ENCODE measurements around the gene CCDC24.

Gene CCDC24

GRCh38 chr1:43981135-43981491 lies 10.3 kb upstream of the CCDC24 start:
- DNase-seq, result no peak

DNA sequence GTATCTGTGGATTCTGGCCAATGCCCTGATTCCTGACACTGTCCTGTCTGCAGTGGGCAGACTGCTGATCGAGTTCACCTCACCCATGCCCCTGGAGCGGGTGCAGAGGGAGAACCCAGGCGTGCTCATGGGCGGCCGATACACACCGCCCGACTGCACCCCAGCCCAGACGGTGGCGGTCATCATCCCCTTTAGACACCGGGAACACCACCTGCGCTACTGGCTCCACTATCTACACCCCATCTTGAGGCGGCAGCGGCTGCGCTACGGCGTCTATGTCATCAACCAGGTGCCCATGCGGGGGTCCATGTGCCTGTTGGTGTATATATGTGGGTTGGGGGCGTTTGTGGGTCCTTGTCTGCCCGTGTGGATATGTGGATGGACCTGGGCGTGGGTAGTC lies 9.8 kb upstream of the CCDC24 start:
- no peak for DNase-seq

DNA sequence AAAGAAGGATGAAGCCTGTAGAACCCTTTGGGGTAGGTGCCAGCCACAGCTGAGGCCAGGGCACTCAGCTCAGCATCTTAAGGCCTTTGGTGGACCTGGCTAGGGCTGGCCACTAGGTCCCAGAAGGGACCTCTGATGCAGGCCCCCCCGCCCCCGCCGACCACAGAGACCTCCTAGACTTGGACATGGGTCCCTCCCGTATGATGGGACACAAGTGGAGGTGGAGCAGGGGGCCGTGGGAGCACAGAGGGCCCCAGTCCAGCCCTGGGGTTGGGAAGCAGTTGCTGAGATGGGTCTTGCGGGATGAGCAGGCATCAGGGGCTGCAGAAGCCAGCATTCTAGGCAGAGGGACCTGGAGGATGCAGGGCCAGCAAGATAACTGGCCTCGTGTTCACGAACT lies 9.2 kb upstream of the CCDC24 start:
- no peak for DNase-seq

DNA sequence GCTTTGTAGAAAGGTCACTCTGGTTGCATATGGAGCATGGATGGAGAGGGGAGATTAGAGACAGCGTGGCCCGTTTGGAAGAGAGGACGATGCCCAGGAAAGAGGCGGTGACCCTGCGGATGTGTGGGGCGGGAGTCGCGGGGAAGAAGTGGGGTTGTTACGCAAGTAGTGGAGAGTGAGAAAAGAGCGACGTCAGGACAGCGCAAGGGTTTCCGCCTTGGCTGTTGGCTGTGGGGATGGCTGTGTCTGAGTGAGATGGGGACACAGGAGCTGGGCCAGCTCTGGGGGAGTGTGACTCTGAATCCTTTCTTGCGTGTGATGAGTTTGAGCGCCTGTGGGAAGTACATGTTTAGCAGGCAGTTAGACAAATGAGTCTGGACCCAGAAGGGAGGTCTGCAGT lies 8.6 kb upstream of the CCDC24 start:
- DNase-seq, result no peak

- DNase-seq, result no peak
These were observed 8.0 kb upstream of the CCDC24 start for GRCh38 chr1:43983253-43983899.

DNA sequence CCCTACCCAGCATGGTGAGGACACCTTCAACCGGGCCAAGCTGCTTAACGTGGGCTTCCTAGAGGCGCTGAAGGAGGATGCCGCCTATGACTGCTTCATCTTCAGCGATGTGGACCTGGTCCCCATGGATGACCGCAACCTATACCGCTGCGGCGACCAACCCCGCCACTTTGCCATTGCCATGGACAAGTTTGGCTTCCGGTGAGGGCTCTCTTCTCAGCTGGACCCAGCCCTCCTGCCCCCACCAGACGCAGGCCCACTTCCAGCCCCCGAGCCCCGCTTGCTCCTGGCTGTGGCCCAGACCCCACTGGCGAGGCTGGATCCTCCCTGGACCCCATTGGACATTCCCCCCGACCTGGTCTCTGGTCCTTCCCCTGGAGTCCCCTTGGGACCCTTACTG lies 6.5 kb upstream of the CCDC24 start:
- no peak for DNase-seq

GRCh38 chr1:43985984-43986595 lies 5.3 kb upstream of the CCDC24 start:
- DNase-seq, result no peak

- DNase-seq, result no peak
These were observed 4.7 kb upstream of the CCDC24 start for GRCh38 chr1:43986712-43987111.

GRCh38 chr1:43987159-43987902 lies 4.1 kb upstream of the CCDC24 start:
- no peak for DNase-seq

GRCh38 chr1:43990271-43991199 lies 864 bp upstream of the CCDC24 start:
- DNase-seq, result no peak

DNA sequence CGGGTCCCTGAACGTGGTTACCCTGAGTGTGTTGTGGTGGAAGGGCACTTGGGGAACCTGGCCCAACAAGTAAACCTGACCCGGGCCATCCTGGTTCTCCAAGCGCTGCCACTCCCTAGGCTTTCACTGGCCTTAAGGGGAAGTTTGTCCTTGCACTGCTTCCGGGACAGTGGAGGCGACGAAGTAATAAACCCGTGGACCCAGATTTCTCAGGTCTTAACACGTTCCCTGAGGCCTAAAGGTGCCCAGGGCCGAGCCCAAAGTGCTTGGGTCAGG lies 261 bp upstream of the CCDC24 start:
- DNase-seq, result no peak

GRCh38 chr1:43992232-43992995 lies 1.0 kb downstream of the CCDC24 start:
- no peak for DNase-seq

DNA sequence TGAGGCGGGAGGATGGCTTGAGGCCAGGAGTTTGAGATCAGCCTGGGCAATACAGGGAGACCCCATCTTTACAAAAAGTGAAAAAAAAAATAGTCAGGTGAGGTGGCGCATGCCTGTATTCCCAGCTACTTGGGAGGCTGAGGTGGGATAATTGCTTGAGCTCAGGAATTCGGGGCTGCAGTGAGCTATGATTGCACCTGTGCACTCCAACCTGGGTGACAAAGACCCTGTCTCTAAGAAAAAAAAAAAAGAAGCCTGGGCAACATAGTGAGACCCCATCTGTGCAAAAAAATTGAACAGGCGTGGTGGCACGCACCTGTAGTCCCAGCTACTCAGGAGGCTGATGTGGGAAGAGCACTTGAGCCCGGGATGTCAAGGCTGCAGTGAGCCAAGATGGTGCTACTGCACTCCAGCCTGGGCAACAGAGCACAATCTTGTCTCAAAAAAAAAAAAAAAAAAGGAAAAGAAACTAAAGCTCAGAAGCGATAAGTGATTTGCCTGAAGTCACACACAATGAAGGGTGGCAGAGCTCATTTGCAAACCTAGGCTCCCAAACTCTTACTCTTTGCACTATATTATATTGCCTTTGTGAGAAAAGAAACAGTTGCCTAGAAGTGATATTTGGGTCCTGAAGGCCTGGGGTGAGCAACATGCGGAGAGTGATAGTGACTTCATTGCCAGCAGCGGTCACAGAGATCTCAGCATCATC lies 2.0 kb downstream of the CCDC24 start:
- no peak for DNase-seq

DNA sequence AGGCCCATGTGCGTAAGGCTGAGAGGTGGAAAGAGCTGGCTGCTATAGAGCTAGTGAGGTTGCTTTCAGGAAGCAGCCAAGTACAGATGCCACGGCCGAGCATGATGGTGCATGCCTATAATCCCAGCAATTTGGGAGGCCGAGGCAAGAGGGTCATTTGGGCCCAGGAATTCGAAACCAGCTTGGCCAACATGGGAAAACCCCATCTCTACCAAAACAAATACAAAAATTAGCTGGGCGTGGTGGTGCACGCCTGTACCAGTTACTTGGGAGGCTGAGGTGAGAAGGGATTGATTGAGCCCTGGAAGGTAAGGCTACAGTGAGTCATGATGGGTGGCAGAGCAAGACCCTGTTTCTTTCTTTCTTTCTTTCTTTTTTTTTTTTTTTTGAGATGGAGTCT lies 2.7 kb downstream of the CCDC24 start:
- DNase-seq, result no peak

DNA sequence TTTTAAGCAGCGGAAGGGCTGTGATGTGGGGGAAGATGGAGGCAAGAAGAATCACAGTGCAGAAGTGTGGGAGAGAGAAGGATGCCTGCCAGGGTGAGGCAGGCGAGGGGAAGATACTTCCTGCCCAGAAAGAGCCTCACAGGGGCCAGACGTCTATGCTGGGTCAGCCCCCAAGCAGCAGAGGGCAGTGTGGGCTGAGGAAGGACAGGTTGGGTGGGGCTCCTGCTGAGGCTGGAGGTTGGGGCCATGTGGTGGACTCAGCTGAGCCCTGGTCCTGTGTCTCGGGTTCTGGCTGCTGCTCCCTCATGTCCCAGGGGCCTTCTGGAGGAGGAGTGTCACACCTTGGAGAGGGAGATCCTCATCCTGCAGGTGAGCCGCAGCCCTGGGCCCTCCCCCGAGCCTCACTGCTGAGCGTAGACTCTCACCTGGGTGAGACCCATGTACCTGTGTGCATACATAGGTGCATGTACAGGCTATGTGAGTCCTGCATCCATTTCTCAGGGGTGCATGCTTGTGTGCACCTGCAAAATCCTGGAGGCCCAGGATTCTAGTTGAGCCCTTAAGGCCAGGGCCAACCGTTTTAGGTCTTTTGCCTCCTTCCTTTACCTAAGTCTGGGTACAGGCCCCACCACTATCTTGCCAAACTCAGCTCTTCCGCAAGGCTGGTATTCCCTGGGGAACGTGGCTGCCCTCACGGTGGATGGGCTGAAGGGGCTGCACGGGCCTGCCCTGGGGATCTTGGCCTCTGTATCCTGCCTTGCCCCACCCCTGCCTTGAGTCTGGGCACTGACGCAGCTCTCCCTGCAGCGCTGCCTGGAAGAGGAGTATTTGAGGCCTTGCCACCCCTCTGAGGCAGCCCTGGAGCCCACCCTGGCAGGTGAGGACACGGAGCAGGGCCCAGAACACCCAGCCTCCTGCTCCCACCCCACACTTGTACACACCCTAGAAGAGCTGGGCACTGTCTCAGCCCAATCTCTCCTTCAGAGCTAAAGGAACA lies 3.7 kb downstream of the CCDC24 start:
- DNase-seq, result peak in 1 of 2 donors; percentile 14

GRCh38 chr1:43995984-43996732 lies 4.8 kb downstream of the CCDC24 start:
- DNase-seq, result no peak

GRCh38 chr1:43996733-43997115 lies 5.3 kb downstream of the CCDC24 start:
- DNase-seq, result no peak

DNA sequence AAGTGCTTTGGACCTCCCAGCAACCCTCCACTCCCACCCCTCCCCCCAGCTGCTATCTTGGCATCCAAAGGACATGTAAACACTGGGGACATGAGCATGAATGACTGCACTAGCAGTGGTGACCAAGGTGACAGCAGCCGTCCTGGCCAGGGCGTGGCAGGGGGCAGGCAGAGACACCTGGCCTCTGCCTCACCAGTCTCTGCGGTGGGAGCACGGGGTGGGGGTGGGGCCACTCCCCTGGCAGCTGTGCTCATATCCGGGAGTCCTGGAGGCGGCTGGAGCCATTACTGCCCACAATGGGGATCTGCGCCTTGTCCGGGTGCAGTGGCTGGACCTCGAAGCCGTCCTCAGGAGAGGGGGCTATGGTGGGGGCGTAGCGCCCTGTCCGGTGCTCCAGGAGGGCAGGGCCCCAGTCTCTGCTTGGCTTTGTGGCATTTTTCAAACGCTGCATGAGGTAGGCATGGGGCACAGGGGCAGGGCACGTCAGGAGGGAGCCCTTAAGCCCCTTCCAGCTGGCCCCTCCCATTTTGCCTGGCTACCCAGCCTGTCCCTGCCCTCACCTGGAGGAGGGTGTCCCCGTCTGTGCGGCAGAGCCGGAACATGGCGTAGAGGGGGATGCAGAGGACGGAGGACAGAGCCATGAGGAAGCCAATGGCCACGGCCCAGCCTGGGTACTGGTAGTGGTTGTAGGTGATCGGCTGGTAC lies 6.0 kb downstream of the CCDC24 start:
- no peak for DNase-seq

- no peak for DNase-seq
These were observed 6.6 kb downstream of the CCDC24 start for GRCh38 chr1:43998000-43998378.

GRCh38 chr1:43999455-43999854 lies 8.1 kb downstream of the CCDC24 start:
- no peak for DNase-seq

All from bone marrow (tissue), 2 donors.